HG03457 (cell line): Measurements from ENCODE around the gene MRPL55.

Experiments used
- ATAC-seq: cut with Tn5 transposase; IDR thresholded peaks from one replicate; pipeline ENCODE4 v1.9.1; 2021; ENCODE audit warnings: moderate number of reproducible peaks; ENCODE audit not compliant: unreplicated experiment

Gene MRPL55

DNA sequence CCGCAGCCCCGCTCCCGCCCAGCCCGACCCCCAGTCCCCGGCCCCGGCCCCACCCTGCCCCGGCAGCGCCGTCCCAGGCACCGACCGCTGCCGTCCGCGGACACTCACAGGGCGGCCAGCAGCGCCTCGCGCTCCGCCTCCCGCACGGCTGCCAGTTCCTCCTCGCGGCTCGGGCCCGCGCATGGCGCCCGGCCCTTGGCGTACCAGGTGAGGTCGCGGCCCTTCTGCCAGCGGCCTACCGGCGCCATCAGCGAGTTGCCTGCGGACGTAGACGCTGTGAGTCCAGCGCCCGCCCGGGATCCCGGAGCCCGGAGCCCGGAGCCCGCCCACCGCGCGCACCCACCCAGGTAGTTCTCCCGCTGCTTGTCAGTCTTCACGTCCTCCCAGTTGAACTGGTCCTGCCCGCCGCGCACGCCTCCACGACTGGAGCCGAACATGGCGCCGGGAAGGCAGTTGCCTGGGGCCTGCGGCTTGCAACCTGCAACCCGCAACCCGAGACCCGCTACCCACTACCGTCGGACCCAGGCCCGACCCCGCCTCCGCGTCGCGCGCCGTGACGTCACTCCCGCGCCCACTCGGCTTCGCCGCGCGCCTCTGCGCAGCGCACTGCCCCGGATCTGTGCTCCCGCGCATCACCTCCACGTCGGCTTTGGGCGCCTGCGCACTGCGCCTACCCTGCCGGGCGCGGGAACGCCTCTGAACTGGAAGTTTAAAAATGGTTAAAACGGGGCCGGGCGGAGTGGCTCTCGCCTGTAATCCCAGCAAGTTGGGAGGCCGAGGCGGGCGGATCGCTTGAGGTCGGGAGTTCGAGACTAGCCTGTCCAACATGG lies 6.1 kb downstream of the MRPL55 start, which contains the start of gene C1orf35:
TSS of gene C1orf35 (minus strand) at position 535 of the 830 bp plus-strand sequence. CDS start at position 437, 98 bp downstream.
- ATAC-seq = peak; percentile 54

DNA sequence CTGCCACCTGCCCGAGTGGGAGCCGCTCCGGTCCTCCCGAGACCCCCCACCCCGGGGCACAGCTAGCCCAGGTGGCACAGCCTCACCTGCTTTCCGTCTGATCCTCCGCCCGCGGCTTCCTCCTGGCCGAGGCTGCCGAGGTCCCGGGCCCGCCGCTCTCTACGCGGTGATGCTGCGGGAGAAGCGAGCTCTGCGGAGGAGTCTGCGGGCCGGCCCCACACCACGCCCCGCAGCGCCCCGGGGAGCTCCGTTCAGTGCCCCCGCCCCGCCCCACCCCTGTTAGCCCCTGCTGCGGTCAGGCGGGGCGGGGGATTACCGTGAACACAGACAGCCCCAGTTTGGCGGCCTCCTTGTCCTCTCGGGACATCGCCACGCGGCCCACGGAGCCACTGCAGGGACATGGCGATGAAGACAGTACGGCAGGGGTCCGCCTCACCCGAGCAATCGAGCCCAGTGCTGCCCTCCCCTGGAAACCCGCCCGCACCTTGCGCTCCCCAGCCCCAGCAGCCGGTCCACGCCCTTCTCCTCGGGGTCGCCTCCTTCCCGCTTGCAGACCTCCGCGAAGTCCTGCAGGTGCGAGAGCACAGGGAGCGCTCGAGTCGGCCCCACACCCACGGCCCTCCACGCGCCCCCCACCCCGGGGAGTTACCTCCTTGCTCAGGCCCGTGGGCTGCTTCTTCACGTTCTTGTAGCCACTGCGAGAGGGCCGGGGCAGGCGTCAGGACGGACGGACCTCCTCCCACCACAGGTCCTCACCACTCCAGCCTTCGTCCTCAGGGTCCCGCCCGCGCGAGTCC lies 6.9 kb downstream of the MRPL55 start:
- ATAC-seq = no peak

DNA sequence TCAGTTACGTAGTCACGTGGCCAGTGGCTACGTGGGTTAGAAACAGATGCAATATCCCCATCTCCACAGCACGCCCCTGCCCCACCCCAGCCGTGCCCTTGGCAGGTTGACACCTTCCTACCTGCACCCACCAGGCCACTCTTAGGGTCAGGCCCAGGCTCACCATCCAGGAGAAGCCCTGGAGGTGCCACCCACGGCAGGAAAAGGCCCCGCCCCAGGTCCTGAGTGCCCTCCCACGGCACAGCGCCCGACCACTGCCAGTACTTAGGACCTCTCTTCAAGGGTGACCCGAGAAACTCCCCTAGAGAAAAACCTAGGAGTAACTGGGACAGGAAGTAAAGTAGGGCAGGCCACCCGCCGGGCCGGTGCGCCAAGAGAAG lies 7.5 kb downstream of the MRPL55 start:
- ATAC-seq = no peak

DNA sequence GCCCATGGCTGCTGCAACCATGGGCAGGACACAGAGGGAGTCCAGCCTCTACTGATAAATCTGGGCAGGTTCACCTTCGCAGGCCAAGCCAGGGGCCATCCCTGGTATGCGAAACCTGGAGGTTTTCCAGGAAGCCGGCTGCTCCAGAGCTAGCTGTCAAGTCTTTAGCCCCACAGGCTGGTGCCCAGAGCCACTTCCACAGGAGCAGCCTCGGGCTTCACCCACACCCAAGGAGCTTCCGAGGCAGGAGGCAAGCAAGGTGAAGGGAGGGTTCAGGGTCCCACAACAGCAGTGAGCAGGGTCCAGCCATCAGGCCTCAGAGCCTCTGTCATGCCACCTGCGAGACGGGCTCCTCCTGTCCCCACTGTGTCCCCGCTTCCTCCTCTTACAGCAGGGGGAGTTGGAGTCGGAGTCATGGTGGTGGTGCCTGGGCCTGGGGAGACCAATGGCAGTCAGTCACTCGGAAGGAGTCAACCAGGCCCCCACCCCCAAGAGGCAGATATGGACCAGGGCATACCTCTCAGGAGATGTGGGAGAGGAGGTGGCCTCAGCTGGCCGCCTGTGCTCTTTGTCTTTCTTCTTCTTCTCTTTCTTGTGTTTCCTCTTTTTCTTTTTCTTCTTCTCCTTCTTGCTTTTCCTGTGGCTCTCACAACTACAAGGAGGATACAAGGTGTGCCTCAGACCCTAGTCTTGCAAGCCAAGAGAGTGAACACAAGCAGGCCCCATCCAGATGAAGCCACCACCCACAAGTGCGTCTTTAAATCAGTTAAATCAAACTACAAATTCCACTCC lies 8.1 kb downstream of the MRPL55 start:
- ATAC-seq = no peak

DNA sequence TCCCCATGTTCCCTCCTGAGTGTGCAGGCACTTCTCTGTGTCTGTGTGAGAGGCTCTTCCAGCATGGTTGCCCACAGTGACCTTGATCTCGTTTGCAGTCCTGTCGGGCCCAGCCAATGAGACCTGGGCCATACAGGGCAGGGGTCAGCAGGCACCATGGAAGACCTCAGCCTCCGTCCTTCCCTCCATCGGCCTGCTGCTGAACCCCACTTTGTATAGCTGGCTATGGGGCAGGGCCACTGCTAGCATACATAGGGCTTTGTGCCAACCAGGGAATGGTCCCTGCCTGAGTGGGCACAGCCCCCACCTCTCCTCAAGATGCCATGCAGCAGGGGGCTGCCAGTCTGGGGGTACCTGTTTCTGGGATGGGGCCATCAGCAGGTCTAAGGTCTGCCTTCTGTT lies 9.8 kb downstream of the MRPL55 start:
- no peak for ATAC-seq

DNA sequence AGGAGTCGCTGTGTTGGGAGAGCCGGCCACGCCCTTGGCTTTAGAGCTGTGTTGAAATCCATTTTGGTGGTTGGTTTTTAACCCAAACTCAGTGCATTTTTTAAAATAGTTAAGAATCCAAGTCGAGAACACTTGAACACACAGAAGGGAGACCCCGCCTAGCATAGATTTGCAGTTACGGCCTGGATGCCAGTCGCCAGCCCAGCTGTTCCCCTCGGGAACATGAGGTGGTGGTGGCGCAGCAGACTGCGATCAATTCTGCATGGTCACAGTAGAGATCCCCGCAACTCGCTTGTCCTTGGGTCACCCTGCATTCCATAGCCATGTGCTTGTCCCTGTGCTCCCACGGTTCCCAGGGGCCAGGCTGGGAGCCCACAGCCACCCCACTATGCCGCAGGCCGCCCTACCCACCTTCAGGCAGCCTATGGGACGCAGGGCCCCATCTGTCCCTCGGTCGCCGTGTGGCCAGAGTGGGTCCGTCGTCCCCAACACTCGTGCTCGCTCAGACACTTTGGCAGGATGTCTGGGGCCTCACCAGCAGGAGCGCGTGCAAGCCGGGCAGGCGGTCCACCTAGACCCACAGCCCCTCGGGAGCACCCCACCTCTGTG lies 10.7 kb downstream of the MRPL55 start:
- no peak for ATAC-seq

DNA sequence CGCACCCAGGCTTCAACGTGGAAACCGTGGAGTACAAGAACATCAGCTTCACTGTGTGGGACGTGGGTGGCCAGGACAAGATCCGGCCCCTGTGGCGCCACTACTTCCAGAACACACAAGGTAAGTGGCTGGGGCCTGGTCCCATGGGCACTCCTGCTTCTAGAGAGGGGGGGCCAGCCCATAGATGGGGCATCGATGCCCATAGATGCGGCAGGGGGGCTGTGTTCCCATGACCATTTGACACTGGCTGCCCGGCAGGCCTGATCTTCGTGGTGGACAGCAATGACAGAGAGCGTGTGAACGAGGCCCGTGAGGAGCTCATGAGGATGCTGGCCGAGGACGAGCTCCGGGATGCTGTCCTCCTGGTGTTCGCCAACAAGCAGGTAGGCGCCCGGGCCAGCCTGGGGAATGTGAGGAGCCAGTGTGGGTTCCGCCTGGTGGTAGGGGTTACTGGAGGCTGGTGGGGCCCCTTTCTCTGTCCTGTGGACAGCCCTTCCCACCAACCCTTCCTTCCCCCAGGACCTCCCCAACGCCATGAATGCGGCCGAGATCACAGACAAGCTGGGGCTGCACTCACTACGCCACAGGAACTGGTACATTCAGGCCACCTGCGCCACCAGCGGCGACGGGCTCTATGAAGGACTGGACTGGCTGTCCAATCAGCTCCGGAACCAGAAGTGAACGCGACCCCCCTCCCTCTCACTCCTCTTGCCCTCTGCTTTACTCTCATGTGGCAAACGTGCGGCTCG lies 11.6 kb downstream of the MRPL55 start:
- no peak for ATAC-seq

DNA sequence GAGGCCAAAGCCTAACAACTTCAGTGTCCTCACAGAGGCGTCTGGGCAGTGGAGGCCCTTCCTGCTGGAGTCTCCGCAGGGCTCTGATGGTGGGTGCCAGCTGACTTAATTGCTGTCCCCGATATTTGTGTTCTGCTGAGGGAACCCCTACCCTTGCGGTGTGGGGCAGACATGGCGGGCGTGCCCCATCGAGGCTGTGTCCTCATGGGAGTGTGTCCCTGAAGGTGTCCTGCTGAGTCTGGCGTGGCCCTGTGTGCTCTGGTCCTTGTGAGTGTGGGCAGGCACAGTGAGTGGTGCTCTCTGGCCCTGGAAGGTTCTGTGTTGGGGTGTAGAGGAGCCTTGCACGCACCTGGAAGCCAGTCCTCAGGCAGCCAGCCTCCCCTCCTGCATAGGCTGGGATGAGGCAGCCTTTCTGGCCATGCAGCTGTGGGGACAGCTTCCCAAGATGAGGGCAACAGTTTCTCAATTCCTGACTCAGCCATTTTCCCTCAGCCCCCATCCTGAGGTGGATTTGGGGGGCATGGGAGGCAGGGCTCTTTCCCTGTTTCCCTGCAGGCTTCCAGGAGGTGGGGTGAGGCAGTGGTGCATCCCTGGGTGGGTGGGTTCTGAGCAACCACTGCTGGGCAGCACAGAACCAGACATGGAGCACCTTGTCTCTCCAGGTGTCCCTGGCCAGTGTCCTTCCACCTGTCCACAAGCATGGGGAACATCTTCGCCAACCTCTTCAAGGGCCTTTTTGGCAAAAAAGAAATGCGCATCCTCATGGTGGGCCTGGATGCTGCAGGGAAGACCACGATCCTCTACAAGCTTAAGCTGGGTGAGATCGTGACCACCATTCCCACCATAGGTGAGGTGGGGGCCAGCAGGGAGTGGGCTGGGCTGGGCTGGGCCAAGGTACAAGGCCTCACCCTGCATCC lies 12.4 kb downstream of the MRPL55 start:
- ATAC-seq = no peak

DNA sequence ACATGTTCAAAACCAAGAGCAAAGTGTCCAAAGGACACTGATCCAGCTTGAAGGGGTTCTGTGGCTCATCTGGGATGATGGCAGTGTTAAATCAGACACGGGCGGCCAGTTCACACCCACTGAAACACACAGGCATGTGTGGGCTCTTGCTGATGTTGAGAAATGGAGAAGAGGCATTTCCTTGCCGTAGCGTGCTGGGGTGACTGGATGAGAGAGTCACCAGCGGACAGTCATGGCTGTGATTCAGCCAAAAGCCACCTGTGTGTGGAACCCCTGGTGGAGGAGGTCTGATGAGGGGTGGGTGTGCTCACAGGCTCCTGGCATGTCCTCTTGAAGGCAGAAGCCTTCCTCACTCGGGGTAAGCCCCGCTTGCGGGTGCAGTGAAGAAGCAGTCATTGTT lies 13.2 kb downstream of the MRPL55 start:
- no peak for ATAC-seq

DNA sequence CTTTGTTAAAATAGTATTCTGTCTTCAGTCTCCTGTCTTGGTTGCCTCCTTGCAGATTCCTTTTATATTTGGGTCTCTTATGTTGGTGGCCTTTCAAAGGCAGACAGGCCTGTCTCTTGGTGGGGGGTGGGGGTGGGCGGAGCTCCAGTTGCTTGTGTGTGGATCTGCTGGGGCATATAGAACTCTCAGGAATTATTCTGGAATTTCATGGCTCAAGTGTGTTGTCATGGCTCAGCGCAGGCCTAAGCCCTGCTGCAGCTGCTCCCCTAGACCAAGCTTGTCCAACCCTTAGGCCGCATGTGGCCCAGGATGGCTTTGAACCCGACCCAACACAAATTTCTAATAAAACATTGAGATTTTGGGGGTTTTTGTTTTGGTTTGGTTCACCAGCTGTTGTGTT lies 13.9 kb downstream of the MRPL55 start:
- no peak for ATAC-seq

DNA sequence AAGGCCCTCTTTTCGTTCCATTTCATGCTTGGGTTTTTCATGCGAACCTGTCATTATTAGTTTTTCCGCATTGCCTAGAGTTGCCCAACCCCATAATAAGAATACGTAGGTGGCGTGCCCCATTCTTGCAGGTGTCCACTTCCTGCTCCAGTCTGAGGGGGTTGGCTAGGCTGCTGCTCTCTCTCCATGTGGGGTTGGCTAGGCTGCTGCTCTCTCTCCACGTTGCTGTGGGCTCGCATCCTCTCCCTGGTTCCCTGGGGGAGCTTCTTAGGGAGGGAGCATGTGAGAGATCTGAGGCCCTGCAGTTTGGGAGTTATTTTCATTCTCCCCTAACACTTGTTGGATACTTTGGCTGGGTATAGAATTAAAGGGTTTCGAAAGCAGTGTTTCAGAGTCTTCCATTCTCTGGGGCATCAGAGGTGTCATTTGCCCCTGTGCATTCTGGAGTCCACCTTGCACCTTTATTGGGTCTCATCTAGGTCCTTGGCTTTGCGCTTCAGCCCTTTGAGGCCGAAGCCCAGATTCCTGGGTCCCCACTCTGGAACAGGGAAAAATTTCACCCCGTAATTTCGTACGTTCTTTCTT lies 14.6 kb downstream of the MRPL55 start:
- no peak for ATAC-seq

DNA sequence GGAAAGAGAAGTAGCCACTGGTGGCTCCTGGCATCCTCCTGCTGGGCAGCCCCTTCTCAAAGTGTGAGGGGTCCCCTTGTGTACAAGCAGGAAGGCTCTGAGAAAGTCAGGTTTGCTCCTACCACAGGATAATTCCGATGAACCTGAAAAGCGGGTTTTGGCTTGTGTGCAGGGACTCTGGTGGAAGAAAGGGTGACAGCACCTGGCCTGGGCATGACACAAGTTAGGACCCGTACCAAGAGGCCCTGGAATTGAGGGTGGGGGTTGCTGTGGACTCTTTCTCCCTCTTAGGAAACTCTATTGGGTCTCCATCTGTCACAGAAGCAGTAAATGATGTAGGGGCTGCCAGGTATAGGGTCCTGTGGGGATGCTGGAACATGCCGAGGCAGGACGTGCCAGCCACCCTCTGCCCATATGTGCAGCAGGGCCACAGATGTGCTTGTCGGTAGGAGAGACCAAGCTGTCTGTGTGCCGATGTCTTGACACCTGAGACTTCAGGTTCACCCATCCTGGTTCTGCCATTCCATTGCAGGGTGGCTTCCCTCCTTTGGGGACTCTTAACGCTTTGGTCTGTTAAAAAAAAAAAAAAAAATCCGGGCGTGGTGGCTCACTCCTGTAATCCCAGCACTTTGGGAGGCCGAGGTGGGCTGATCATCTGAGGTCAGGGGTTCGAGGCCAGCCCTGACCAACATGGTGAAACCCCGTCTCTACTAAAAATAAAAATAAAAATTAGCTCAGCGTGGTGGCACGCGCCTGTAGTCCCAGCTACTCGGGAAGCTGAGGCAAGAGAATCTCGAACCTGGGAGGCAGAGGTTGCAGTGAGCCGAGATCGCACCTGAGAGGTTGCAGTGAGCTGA lies 15.8 kb downstream of the MRPL55 start:
- ATAC-seq = no peak

DNA sequence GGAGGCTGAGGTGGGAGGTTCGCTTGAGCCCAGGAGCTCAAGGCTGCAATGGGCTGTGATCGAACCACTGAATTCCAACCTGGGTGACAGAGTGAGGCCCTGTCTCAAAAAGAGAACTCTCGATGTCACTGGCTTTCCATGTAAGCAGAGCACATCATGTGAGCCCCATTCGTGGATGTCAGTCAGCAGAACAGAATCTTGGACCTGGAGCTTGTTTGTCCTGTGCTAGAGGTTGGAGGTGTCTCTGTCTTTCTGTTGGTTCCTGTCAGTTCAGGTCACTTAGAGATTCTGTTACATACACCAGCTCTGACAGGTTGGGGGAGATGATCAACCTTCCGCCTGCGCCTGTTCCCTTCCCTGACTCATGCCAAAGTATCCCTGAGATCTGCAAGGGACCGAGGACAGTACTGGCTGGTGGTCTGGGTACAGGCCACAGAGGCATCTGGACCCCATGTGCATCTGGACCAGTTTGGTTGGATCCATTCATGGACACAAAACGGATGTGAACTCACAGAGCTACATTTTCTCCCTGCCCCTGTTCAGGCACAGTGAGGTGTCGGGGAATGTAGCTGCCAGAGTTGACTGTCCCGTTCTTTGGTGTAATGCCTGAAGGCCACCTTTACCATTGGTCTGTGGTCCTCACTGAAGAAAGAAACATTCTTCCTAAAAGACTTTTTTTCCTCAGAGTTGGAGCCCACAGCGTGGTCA lies 16.6 kb downstream of the MRPL55 start:
- no peak for ATAC-seq

DNA sequence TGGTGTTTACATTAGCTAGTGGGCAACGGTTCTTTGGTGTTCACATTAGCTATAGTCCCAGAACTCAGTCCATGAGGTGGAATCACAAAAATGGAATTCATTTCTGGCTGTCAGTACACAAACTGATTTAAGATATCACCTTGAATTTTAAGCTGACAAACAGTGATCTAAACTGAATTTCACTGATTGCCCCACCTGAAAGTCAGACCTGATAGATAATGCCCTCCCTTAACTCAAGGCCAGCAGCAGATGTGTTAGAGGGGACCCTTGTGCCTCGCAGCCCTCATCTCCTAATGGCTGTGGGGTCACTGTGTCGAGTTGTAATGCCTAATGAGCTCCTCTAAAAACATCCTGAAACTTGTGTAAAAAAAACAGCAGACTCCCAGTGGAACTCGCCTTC lies 18.0 kb downstream of the MRPL55 start:
- ATAC-seq = no peak

DNA sequence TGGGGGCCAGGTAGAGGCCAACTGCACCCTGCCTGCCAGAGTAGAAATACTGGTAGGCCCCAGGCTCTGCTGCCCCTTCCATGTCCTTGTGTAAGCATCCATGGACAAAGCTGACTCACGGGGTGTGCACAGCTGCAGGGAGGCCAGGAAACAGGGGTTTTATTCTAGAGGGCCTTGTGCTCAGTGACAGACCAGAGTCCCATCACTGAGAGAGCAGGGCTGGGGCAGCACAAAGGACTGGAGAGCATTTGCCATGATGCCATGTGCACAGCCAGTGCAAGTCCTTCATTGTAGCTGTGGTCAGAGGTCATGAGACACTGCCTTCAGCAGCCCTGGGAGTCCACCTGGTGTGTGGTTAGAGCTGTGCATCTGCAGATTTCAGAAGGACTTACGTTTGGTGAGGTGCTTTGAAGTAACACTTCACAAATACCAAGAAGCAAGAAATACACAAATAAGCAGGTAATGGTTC lies 18.5 kb downstream of the MRPL55 start:
- ATAC-seq = no peak

DNA sequence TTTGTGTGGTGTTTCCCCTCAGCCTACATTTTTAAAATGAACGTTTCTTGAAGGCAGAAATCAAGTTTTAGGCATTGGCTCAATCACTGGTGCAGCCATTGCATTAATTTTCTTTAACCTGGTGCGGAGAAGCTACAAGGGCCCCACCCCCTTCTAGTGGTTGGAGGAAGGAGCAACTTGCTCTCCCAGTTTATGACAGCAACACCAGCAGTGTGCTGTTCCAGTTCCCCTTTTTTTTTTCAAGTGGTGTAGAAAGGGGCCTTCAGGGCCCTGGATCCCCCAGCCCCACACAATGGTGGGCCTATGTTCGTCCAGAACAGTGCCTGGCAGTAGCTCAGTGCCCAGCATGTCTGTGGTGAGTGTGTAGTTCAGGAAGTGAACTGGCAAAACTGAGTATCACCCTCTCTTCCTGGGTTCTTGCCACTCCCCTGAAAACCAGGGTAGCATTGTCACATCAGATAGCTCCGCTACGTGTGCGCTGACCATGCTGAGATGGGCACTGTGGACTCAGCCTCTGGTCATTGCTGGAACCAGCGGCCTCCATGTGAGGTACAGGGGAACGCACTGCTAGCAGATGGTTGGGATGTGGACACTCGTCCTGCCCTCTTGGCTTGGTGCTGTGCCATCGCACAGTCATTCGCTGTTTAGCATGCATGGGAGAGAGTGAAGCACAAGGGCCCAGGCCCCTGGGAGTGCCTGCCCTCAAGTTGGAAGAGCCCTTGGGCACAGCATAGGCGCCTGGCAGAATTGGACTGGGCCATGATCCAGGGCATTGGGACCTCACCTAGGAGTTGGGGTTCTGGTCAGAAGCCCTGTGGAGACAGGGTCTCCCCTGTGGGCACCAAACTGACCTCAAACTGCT lies 19.3 kb downstream of the MRPL55 start:
- no peak for ATAC-seq
